H1 (cell line): ENCODE data around the gene CALY.

Experiments
- CHD2 ChIP-seq: IDR thresholded peaks from 2 replicates; pipeline ENCODE4 v1.6.1; 2012; ENCODE audit warnings: low read length, improper control_type of control experiment
- EP300 ChIP-seq, 2 experiments: IDR thresholded peaks; 1 replicate in 1 of 2; 2 replicates in 1 of 2; pipeline ENCODE4 v1.6.1; 2011 to 2012; ENCODE audit warnings: low read depth in 2 of 2, low read length in 2 of 2, mild to moderate bottlenecking in 2 of 2, borderline replicate concordance in 1 of 2, inconsistent platforms in 1 of 2, moderate library complexity in 1 of 2
- GTF2F1 ChIP-seq: IDR thresholded peaks from 2 replicates; pipeline ENCODE4 v1.6.1; 2012; ENCODE audit warnings: low read depth, low read length, improper control_type of control experiment, borderline replicate concordance
- NANOG ChIP-seq: IDR thresholded peaks from 2 replicates; pipeline ENCODE4 v1.6.1; 2011; ENCODE audit warnings: low read length, low read depth, mild to moderate bottlenecking, inconsistent platforms; ENCODE audit not compliant: insufficient read depth, poor library complexity, severe bottlenecking
- POLR2A ChIP-seq, 2 experiments: IDR thresholded peaks; 1 replicate in 1 of 2; 2 replicates in 1 of 2; pipeline ENCODE4 v1.6.1; 2011; ENCODE audit warnings: low read depth in 2 of 2, low read length in 2 of 2, mild to moderate bottlenecking in 2 of 2; ENCODE audit errors: control extremely low read depth in 1 of 2
- POLR2AphosphoS5 ChIP-seq: IDR thresholded peaks from 2 replicates; pipeline ENCODE4 v1.6.1; 2011; ENCODE audit warnings: low read depth, low read length
- SP1 ChIP-seq: IDR thresholded peaks from 2 replicates; pipeline ENCODE4 v1.6.1; 2011; ENCODE audit warnings: low read depth, low read length
- TEAD4 ChIP-seq: IDR thresholded peaks from 2 replicates; pipeline ENCODE4 v1.6.1; 2012; ENCODE audit warnings: low read depth, low read length, inconsistent platforms, mixed read lengths
- YY1 ChIP-seq: IDR thresholded peaks from 2 replicates; pipeline ENCODE4 v1.6.1; 2011; ENCODE audit warnings: low read depth, mild to moderate bottlenecking, low read length
- TF ChIP-seq, protein P1 (sequence below), 3 experiments: IDR thresholded peaks; 1 replicate in 2 of 3; 2 replicates in 1 of 3; pipeline versions ENCODE4 v1.5.1 to v1.6.1; 2011; ENCODE audit warnings: low read length in 3 of 3, mild to moderate bottlenecking in 3 of 3, inconsistent platforms in 2 of 3, low read depth in 1 of 3, moderate library complexity in 1 of 3; ENCODE audit not compliant: insufficient read depth in 1 of 3; ENCODE audit errors: control extremely low read depth in 1 of 3
- TF ChIP-seq, protein P2 (sequence below): IDR thresholded peaks from 2 replicates; pipeline ENCODE4 v1.6.1; 2011; ENCODE audit warnings: low read length, improper control_type of control experiment

DNA sequence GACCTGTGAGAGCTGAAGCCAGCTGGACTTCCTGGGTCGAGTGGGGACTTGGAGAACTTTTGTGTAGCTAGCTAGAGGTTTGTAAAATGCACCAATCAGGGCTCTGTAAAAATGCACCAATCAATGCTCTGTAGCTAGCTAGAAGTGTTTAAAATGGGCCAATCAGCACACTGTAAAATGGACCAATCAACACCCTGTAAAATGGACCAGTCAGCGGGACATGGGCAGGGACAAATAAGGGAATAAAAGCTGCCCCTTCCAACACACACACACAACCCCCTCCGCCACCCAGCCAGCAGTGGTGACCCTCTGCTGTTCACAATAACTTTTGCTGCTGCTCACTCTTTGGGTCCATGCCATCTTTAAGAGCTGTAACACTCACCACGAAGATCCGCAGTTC, 20.8 kb downstream of the CALY start:
- TF ChIP-seq TEAD4: no peak
- TF ChIP-seq, protein P1, sequence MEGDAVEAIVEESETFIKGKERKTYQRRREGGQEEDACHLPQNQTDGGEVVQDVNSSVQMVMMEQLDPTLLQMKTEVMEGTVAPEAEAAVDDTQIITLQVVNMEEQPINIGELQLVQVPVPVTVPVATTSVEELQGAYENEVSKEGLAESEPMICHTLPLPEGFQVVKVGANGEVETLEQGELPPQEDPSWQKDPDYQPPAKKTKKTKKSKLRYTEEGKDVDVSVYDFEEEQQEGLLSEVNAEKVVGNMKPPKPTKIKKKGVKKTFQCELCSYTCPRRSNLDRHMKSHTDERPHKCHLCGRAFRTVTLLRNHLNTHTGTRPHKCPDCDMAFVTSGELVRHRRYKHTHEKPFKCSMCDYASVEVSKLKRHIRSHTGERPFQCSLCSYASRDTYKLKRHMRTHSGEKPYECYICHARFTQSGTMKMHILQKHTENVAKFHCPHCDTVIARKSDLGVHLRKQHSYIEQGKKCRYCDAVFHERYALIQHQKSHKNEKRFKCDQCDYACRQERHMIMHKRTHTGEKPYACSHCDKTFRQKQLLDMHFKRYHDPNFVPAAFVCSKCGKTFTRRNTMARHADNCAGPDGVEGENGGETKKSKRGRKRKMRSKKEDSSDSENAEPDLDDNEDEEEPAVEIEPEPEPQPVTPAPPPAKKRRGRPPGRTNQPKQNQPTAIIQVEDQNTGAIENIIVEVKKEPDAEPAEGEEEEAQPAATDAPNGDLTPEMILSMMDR (IDR thresholded peaks at IDR 0.05; ENCODE audit: control extremely low read depth in 1 of 3, insufficient read depth in 1 of 3, low read depth in 1 of 3, low read length in 3 of 3): no peak
- TF ChIP-seq GTF2F1: no peak
- no peak for TF ChIP-seq SP1
- no peak for TF ChIP-seq CHD2
- TF ChIP-seq EP300 (IDR thresholded peaks at IDR 0.05; ENCODE audit: borderline replicate concordance in 1 of 2, low read depth in 2 of 2, low read length in 2 of 2): no peak
- TF ChIP-seq, protein P2, sequence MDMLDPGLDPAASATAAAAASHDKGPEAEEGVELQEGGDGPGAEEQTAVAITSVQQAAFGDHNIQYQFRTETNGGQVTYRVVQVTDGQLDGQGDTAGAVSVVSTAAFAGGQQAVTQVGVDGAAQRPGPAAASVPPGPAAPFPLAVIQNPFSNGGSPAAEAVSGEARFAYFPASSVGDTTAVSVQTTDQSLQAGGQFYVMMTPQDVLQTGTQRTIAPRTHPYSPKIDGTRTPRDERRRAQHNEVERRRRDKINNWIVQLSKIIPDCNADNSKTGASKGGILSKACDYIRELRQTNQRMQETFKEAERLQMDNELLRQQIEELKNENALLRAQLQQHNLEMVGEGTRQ: no peak
- no peak for TF ChIP-seq NANOG
- no peak for TF ChIP-seq POLR2A (IDR thresholded peaks at IDR 0.05; ENCODE audit: control extremely low read depth in 1 of 2, low read depth in 2 of 2, low read length in 2 of 2)
- TF ChIP-seq POLR2AphosphoS5: no peak
- no peak for TF ChIP-seq YY1
